Loucy (cell line): ENCODE data around the gene MXRA8.

ENCODE experiments used
- H2AFZ ChIP-seq: fragments of 200-600 bp; sonication (generic); 2 replicates; pipeline ENCODE4 v1.6.0; 2016; ENCODE audit warnings: antibody characterized with exemption, mild to moderate bottlenecking, low read length, moderate library complexity
- H3F3A ChIP-seq: fragments of 200-600 bp; 2 replicates; pipeline ENCODE4 v1.6.0; 2016; ENCODE audit warnings: antibody characterized with exemption, low read depth, mild to moderate bottlenecking
- H3K27me3 ChIP-seq: fragments of 200-600 bp; sonication (generic); 2 replicates; pipeline ENCODE4 v1.6.1; 2014; ENCODE audit warnings: low read length, mild to moderate bottlenecking; ENCODE audit not compliant: insufficient read depth, poor library complexity, severe bottlenecking
- H3K36me3 ChIP-seq: fragments of 200-600 bp; sonication (generic); 2 replicates; pipeline ENCODE4 v1.6.1; 2016; ENCODE audit warnings: low read length; ENCODE audit not compliant: insufficient read depth
- H3K4me1 ChIP-seq: fragments of 200-600 bp; sonication (generic); 2 replicates; pipeline ENCODE4 v1.5.1; 2014; ENCODE audit warnings: low read length, mild to moderate bottlenecking; ENCODE audit not compliant: insufficient read depth, poor library complexity, severe bottlenecking
- H3K4me2 ChIP-seq: fragments of 200-600 bp; sonication (generic); 2 replicates; pipeline ENCODE4 v1.6.0; 2014; ENCODE audit warnings: antibody characterized with exemption, low read length, low read depth, mild to moderate bottlenecking; ENCODE audit not compliant: poor library complexity, severe bottlenecking
- H3K4me3 ChIP-seq: fragments of 200-600 bp; sonication (generic); 2 replicates; pipeline ENCODE4 v1.5.1; 2014; ENCODE audit warnings: low read length, mild to moderate bottlenecking, mixed read lengths; ENCODE audit not compliant: poor library complexity, severe bottlenecking
- H3K79me2 ChIP-seq: fragments of 200-600 bp; sonication (generic); 2 replicates; pipeline ENCODE4 v1.6.1; 2014; ENCODE audit warnings: low read length; ENCODE audit not compliant: insufficient read depth
- H3K9ac ChIP-seq: fragments of 200-600 bp; sonication (generic); 2 replicates; pipeline ENCODE4 v1.6.0; 2014; ENCODE audit warnings: mild to moderate bottlenecking, low read depth, low read length, moderate library complexity; ENCODE audit not compliant: poor library complexity, severe bottlenecking
- H3K9me2 ChIP-seq: fragments of 200-600 bp; sonication (generic); replicated peaks from 2 replicates; pipeline ENCODE4 v1.6.1; 2016; ENCODE audit warnings: low read depth, low read length, mixed read lengths
- H3K9me3 ChIP-seq: fragments of 200-600 bp; sonication (generic); 2 replicates; pipeline ENCODE4 v1.6.1; 2014; ENCODE audit warnings: mild to moderate bottlenecking, antibody characterized with exemption, low read length, low read depth; ENCODE audit not compliant: insufficient read depth
- H4K20me1 ChIP-seq: fragments of 200-600 bp; sonication (generic); 2 replicates; pipeline ENCODE4 v1.6.0; 2014; ENCODE audit warnings: antibody characterized with exemption, low read length, mild to moderate bottlenecking; ENCODE audit not compliant: insufficient read depth, poor library complexity, severe bottlenecking
- CTCF ChIP-seq: fragments of 200-600 bp; sonication (generic); conservative IDR thresholded peaks from 2 replicates; pipeline ENCODE4 v1.5.1; 2014; ENCODE audit warnings: mild to moderate bottlenecking, antibody characterized with exemption, low read length
- EZH2phosphoT487 ChIP-seq: fragments of 200-600 bp; IDR thresholded peaks from 2 replicates; pipeline ENCODE4 v1.6.1; 2018; ENCODE audit warnings: antibody characterized with exemption, mild to moderate bottlenecking, moderate library complexity, borderline replicate concordance

MXRA8 gene

GRCh38 chr1:1307261-1307922, 51.0 kb downstream of the MXRA8 start:
- no peak for TF ChIP-seq EZH2phosphoT487
- Histone ChIP-seq H3F3A (no peaks in the 10 kb centered on the region; the same call in 1 of the 2 replicates), H3K9me2 (no peaks in the 10 kb centered on the region), H3K27me3 (no peaks in the 10 kb centered on the region), H3K4me2 (peak overlapping the region; percentile 85), H3K36me3 (peaks cover 11% of the 10 kb centered on the region; the same call in 1 of the 2 replicates), H3K4me1 (peaks cover 30% of the 10 kb centered on the region), H4K20me1 (peaks cover 33% of the 10 kb centered on the region), H3K79me2 (peaks cover 37% of the 10 kb centered on the region), H3K9ac (peak overlapping the region; percentile 83), H3K4me3 (peak overlapping the region; percentile 93), H3K9me3 (no peaks in the 10 kb centered on the region), H2AFZ (peak overlapping the region; percentile 52; the same call in 1 of the 2 replicates)

- TF ChIP-seq CTCF: no peak
- no peak for TF ChIP-seq EZH2phosphoT487
- Histone ChIP-seq H3K9me2 (no peaks in the 10 kb centered on the region), H2AFZ (no peak overlapping the region), H3K9ac (peak overlapping the region; percentile 83), H3K9me3 (no peaks in the 10 kb centered on the region), H3K4me1 (peaks cover 30% of the 10 kb centered on the region), H3K36me3 (peaks cover 8% of the 10 kb centered on the region; the same call in 1 of the 2 replicates), H3F3A (no peaks in the 10 kb centered on the region; the same call in 1 of the 2 replicates), H3K27me3 (no peaks in the 10 kb centered on the region), H3K79me2 (peaks cover 37% of the 10 kb centered on the region), H3K4me3 (peak overlapping the region; percentile 93), H4K20me1 (peaks cover 34% of the 10 kb centered on the region), H3K4me2 (peak overlapping the region; percentile 85)
Observed at GRCh38 chr1:1306661-1307260, 51.6 kb downstream of the MXRA8 start.

GRCh38 chr1:1306070-1306660, 52.2 kb downstream of the MXRA8 start:
- H3K79me2 ChIP-seq: peaks cover 37% of the 10 kb centered on the region
- TF ChIP-seq CTCF (peak; percentile 59), EZH2phosphoT487 (no peak)
- H3K27me3 ChIP-seq: no peaks in the 10 kb centered on the region
- H3K4me2 ChIP-seq: peak overlapping the region; percentile 85
- peaks cover 30% of the 10 kb centered on the region for H3K4me1 ChIP-seq
- peak overlapping the region; percentile 93 for H3K4me3 ChIP-seq
- H2AFZ ChIP-seq: no peak overlapping the region
- no peaks in the 10 kb centered on the region; the same call in 1 of the 2 replicates for H3F3A ChIP-seq
- H3K9me2 ChIP-seq: no peaks in the 10 kb centered on the region
- H3K9ac ChIP-seq: peak overlapping the region; percentile 83
- H3K9me3 ChIP-seq: no peaks in the 10 kb centered on the region
- H4K20me1 ChIP-seq: peaks cover 37% of the 10 kb centered on the region
- H3K36me3 ChIP-seq: peaks cover 2% of the 10 kb centered on the region; the same call in 1 of the 2 replicates
